Measurements from ENCODE around the gene TMEM86A. TPM values are rescaled to one million over a fixed set of nuclear protein-coding genes. Genes with fewer than 3 reads are reported as not detected.

Gene TMEM86A
- polyA plus RNA-seq, 4 donors = 5.8 to 8.3 (median 7.2) TPM

DNA sequence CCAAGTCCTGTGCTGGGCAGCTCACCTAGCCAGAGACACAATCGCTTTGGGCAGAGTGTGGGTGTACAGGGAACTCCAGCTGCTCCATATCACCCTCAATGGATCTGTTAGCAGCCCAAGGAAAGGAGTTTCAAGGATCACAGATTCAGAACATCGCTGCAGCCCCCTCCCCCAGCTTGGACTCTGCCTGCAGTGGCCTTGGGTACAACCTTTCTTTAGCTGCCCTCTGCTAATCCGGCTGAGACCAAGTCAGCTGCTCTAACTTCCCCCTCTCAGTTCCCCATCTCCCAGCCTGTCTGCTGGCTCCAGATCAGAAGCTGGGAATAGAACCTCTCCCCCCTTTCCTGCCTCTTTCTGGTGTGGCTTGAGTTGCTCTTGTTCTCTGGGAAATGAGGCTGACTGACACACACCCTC lies 1.3 kb downstream of the TMEM86A start:
- DNase-seq (ENCODE audit: low read depth in 4 of 4, low spot score in 3 of 4) = peak in 1 of 4 donors; percentile 29

DNA sequence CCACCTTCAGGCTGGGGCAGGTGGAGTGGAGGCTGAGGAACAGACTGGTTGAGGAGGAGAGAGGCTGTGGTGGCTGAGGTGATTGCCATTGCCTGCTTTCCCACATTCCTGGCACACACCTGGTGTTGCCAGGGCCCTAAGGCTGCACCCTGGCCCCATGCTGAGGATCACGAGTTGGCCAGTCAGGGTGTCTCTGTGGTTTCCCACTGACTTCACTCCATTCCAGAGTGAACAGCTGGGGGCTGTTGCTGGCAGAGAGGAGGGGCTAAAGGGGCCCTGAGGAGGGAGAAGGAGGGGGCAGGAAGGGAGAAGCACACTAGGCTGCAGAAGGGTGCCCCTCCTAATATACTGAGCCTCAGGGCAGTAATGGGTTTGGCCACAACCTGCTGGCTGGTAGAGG lies 1.8 kb downstream of the TMEM86A start:
- peak in 1 of 4 donors; percentile 34 for DNase-seq (ENCODE audit: low read depth in 4 of 4, low spot score in 3 of 4)

DNA sequence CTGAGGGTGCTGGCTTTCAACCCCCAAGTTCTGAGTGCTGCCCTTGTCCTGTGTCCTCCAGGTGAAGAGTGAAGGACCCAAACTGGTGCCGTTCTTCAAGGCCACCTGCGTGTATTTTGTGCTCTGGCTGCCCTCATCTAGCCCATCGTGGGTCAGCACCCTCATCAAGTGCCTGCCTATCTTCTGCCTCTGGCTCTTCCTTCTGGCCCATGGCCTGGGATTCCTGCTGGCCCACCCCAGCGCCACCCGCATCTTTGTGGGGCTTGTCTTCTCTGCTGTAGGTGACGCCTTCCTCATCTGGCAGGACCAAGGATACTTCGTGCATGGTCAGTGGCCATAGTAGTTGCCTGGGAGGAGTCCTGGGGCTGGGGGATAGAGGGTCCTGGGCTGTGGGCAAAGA lies 2.3 kb downstream of the TMEM86A start:
- no peak for DNase-seq (ENCODE audit: low read depth in 4 of 4, low spot score in 3 of 4)

DNA sequence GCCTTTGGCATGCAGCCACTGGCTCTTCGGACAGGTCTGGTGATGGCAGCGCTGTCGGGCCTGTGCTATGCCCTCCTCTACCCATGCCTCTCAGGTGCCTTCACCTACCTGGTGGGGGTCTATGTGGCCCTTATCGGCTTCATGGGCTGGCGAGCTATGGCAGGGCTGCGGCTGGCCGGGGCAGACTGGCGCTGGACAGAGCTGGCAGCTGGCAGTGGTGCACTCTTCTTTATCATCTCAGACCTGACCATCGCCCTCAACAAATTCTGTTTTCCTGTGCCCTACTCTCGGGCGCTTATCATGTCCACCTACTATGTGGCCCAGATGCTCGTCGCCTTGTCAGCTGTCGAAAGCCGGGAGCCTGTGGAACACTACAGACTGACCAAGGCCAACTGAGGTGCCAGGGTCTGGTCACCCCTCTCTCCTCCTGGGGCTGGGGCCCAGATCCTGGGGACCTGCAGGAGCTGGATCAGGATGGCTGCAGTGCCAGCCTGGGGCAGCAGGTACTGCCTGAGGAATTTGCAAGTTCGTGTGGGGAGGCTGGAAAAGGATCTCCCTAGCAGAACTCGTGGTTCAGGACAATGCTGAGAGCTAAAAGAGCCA lies 3.1 kb downstream of the TMEM86A start:
- no peak for DNase-seq (ENCODE audit: low read depth in 4 of 4, low spot score in 3 of 4)

DNA sequence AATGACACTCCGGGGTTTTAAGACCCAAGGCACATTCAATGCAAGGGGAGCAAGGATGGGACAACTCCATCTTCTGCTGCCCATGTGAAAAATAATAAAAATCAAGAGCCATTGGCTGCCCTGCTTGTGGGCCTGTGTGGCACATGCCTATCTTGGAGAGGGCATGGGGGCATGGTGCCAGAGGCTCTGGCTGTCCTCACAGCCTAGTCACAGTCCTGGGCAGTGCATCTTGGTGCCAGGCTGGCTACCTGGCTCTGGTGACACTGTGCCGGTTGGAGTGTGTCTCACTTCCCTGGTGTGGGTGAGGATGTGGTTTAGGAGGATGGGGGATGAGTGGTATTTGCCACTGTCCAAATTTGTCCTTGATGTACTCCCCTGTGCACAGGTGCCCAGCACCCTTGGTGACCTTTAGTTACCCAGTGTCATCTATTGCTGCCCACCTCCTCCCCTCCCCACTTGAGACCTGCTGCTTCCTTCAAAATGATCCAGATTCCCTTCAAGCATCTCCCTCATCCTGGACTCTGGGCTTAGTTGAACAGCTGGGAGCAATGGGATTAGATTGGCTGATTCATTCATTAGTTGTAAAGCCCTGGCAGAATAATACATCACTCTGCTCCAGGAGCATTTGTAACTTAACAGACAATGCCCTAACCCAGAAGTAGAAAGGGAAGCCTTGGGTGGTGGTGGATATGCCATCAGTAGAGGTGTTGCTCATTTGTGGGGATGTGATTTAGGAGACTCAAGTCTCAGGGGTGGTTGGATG lies 4.6 kb downstream of the TMEM86A start:
- no peak for DNase-seq (ENCODE audit: low read depth in 4 of 4, low spot score in 3 of 4)

DNA sequence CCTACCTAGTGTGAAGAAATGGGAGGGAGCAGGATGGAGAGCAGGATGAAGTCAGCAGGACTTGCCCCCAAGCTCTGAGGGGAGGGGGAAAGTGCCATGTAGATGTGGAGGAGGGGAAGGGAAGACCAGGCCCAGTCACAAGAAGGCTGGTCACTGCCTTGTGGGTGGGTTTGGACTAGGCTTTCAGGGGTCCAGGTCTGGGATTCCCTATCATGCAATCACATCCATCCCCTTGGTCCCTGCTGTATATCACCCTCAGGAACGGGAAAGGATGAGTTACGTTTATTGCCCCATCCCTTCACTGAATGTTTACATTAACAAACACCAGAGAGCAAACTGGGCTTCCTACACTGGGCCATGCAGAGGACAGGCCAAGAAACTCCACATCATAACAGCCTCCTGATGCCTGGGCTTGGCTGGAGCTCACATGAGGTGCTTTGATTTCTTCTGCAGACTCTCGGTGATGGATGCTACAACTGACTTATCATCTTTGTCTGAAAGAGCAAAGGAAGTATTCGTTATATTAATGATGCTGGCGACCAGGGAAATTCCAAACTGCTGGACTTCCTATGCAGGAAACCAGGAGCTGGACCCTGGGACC lies 5.6 kb downstream of the TMEM86A start:
- DNase-seq (ENCODE audit: low read depth in 4 of 4, low spot score in 3 of 4) = no peak

DNA sequence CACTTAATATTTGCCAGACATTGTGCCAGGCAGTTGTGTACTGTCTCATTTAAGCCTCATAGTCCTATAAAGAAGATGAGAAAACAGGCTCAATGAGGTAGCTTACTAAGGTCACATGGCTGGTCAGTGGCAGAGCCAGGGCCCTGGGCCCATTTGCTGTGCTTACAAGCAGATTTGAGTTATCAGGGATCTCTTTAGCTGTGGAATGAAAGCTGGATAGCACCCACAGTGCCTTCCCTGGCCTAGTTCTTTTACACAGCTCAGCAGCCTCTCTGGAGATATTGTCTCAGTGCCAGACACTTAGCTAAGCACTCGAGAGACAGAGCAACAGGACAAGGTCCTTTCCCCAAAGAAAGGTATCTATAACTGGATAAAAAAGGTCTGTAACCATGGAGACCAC lies 6.1 kb downstream of the TMEM86A start:
- no peak for DNase-seq (ENCODE audit: low read depth in 4 of 4, low spot score in 3 of 4)

DNA sequence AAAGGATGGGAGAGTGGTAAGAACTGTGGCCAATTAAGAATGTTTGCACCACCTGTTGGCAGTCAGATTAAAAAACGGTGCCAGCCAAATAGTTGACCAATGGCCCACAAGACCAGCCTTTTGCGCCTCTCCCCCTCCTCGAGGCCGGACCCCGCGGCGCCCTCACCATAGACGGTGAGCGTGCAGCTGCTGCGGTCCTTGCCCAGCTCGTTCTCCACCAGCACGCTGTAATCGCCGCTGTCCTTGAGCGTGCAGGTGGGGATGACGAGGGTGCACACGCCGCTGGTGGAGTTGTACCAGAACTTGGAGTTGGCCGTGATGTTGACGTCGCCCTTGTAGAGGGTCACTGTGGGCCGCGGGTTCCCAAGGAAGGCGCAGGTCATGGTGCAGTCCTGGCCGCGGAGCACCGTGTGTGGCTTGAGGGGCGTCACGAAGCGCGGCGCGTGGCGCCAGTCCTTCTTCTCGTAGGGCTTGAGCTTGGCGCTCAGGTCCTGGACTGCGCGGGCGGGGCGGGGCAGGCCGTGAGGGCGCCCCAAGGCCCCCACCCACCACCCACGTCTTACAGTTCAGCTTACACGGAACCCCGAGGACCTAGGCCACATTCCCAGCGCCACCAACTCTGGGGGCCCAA lies 7.2 kb downstream of the TMEM86A start:
- DNase-seq (ENCODE audit: low read depth in 4 of 4, low spot score in 3 of 4) = no peak

DNA sequence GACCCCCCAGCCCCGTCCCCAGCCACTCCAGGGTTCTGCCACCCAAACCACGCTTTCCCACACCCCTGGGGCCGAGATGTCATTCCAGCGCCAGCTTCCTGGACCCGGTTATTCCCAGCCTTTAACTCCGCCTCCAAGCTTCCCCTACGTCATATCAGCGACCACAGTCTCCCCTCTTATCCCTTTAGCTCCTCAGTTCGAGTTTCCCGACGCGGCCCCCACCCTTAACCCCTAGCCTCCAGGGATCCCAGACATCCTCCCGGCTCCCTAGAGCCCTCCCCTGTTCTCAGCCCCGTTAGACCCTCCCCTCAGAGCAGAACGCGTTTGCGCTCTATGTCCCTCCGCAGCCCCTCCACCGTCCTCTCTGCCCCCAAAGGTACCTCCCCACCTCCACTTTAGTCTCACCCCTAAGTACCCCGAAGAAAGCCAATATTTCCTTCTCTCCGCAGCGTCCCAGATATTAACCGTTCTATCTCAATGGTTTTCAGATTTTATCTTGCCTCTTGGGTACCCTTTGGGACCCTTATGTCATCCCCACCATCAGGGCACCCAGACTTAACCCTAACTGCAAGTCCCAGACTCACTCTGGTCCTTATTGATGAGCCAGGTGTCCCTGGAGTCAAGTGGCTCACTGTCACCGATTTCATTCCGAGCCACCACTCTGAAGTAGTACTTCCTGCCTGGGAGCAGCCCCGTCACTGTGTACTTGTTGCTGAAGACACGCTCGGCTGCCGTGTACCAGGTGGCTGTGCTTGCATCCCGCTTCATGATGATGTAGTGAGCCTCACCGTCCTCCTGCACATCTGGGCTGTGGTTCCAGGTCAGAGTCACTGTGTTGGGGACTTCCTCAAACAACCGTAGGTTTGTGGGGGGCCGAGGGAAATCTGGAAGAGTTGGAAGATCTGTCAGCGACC lies 8.0 kb downstream of the TMEM86A start:
- no peak for DNase-seq (ENCODE audit: low read depth in 4 of 4, low spot score in 3 of 4)

DNA sequence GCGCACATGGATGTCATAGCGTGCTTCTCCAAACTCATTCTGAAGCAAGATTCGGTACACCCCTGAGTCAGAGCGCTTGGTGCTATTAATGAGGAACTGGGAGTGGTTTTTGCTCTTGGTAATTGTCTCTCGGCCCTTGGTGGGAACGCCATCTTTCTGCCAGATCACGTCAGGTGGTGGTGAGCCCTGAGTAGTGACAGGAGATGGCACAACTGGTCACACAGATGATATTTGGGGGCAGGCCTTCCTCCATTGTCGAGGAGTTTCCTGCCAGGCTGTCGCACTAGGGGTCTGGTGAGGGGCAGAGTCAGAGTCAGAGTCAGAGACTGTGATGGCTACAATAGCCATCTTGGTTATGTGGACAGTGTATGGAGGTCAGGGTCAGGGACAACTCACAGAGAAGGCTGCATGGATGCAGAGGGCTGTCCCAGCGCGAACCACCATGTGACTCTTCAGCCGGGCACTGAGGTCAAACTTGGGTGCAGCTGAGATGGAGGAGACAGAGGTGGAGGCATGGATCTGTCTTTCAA lies 9.3 kb downstream of the TMEM86A start:
- DNase-seq (ENCODE audit: low read depth in 4 of 4, low spot score in 3 of 4) = no peak

DNA sequence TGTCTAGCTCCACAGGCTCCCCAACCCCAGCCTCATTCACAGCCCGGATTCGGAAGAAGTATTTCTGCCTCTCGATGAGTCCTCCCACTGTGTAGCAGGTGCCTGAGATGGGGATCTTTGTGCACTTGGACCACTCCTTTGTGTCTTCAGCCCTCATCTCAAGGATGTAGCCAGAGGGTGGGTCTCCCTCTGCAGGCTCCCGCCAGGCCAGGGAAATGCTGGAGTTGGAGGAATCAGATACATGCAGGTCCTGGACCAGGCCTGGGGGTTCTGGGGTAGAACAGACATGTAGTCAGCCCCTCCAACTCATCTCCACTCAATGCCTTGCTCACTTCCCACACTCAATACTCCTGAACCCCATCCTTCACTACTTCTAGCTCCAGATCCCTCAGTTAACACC lies 10.8 kb downstream of the TMEM86A start:
- no peak for DNase-seq (ENCODE audit: low read depth in 4 of 4, low spot score in 3 of 4)

DNA sequence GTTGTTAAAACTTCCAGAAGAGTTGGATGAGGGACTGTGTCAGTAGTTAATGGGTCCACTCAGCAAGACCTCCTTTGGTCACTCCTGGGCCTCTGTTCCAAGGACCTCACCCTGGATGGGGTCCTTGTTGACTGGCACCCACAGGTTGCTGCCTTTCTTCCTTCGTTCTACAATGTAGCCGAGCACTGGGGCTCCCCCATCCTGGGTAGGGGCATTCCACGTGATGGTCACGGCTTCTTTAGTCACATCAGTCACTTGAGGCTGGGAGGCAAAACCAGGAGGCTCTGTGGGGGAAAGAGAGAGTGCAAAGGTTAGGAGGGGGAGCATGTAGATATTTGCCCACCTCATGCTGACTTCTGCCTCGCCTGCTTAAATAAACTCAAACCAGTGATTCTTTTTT lies 12.0 kb downstream of the TMEM86A start:
- DNase-seq (ENCODE audit: low read depth in 4 of 4, low spot score in 3 of 4) = no peak

DNA sequence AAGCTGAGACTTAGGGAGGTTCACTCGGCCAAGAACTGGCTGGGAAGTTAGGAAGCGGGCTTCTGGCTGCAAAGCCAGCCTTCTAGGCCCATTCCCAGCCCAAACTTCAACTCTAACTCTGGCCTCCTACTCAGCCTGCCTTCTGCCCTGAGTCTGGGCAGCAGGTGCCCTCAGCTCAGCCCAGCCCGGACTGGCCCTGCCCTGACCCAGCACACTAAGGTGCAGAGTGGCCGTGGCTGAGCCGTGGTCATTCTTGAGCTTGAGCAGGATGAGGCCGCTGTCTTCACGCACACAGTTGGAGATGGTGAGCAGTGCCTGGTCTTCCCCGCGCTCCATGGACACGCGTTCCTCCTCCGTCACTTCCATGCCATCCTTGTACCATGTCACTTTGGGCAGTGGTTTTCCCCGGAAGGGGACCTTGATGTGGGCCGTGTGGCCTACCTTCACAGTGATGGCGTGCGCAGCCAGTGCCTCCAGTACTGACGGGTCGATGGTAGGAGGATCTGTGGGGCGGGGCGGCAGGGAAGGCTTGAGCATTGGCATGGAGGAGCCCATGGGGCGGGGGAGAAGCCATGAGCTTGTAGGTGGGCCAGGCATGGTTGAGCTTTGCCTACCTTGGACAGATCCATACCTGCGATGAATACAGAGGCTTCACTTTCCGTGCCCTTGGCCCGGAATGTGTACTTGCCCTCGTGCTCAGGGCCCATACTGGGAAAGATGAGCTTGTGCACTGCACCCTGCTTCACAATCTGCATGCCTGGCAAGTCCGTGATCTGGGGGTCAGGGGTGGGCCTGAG lies 15.3 kb downstream of the TMEM86A start:
- no peak for DNase-seq (ENCODE audit: low read depth in 4 of 4, low spot score in 3 of 4)

DNA sequence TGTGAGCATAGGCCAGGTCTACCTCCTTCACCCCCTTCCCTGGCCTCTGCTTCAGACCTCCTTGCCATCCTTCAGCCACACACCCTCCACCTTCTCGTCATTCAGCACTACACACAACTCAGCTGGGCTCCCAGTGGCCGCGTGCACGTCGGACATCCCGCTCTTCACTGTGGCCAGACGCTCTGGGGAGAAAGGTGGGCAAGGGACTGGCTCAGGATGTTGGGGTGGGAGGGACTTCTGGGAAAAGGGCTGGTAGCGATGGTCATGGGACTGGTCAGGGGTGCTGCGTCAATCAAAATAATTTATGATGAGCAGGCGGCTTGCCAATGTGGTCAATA lies 15.8 kb downstream of the TMEM86A start:
- no peak for DNase-seq (ENCODE audit: low read depth in 4 of 4, low spot score in 3 of 4)

DNA sequence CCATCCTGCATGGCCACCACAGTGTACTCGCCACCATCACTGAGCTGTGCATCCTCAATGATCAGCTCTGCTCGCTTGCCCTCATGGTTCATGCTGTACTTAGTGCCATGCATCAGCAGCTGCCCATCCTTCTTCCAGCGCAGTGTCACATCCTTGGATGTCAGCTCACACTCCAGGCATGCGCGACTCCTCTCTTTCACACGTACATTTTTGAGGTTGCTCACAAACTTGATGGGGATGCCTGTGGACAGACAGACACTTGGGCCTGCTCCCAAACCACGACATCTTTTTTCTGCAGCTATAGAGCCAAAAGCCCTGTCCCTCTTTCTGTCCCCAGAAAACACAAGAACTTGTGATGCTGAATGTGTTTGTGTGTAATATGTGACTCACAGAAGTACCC lies 16.9 kb downstream of the TMEM86A start:
- no peak for DNase-seq (ENCODE audit: low read depth in 4 of 4, low spot score in 3 of 4)

DNA sequence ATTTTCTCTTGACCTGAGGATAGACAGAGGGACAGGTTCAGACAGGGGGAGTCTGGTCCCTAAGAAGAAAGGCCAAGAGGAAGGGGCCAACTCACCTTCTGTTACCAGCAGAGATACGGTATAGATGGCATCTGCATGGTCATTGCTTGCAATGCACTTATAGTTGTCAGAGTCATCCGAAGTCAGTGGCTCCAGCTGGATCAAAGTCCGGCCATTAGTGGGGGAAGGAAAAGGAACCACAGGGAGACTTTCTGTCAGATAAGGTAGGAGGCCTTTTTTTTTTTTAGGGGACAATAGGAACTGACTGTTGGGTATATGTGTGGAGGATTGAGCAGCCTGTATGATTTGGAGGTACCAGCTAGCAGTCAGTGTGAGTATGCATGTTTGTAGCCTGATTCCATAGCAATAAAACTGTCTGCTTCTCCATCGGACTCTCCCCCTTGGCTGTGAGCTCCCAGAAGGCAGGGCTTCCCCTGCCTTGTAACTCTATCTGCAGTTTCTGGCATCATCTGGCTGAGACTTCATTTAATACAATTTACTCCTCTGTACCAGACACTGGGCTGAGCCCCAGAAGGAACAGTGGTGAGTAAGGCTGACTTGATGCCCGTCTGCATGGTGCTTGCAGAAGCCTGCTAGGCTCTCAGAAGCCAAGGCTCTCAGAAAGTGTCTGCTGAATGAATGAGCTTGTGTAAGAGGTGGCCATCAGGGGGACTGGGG lies 21.7 kb downstream of the TMEM86A start:
- DNase-seq (ENCODE audit: low read depth in 4 of 4, low spot score in 3 of 4) = no peak

DNA sequence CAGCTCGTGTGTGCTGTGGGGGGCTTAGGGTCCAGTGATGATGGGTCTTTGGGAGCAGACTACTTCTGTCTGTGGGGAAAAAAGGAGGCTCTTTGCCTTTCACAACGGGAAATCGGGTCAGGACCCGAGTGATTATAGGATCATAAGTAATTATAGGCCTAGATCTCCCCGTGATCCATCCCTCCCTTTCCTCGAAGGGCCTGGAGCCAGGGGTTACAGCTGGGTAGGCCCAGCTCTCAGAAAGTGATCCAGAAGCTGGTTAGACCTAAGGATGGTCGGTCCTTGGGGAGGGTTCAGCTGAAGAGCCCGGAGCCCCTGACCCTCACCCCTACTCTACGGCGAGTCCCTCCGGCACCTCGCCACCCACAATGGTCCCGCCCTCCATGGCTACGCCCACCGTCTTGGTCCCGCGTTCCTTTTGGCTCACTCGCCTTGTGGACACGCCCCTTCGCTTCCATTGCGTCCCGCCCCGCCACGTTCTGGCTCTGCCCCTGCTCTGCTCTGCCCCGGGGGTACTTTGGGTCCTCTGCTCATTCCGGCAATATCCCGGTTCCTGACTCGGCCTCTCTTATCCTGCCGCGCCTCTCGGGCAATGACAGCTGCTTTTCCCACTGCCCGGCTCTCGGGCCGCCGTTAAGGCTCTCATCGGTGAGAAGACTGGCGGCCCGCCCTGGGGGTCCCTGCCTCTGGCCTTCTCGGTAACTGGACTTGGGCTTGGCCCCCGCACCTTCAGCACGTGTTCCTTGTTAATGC lies 22.4 kb downstream of the TMEM86A start:
- no peak for DNase-seq (ENCODE audit: low read depth in 4 of 4, low spot score in 3 of 4)

DNA sequence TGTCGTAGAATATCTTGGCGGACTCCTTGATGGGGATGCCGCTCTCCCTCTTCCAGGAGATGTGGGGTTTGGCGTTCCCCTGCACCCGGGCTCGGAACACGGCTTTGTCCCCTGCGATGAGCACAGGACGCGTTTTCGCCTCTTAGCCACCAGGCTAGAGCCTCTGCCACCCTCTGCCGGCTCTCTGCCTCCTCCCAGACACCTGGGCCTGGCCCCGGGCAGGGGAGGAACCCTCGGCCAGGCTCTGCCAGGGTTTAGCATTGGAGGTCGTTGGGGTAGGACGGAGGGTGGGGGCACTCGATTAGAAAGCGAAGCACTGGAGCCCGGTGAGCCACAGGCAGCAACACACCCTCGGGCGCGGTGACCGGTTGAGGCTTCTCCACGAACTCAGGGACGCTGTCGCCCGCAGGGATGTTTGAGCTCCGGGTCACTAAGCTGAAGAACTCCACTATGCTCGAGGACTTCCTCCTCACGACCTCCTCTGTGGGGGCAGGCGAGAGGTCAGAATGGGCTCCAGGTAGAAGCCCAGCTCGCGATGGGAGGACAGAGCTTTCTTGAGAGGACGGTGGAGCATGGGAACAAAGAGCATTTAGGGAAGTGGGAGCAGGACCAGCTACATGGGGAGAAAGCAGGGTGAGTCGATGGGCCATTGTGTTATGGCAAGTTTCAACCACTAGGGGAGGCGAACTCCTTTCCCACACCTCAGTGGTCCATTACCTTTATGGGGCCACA lies 23.1 kb downstream of the TMEM86A start:
- no peak for DNase-seq (ENCODE audit: low read depth in 4 of 4, low spot score in 3 of 4)

Measured in left renal pelvis (tissue), 4 donors.